Activated CD4-positive, alpha-beta T cell treated with anti-CD3 and anti-CD28 coated beads, Interleukin-2, Interleukin-6, amounts not matched to agents 100 ng/mL and 50 ng/mL, durations not matched to agents 16 hours and 8 hours (primary cell): ENCODE data around the gene ICA1L.
A peak's percentile ranks its signal among the peaks of the same experiment; 100 is the strongest.
"Not testable (repeated sequence)": the region's sequence is repeated elsewhere in the genome, so short reads cannot be mapped to it uniquely, and the experiment has no call there.

Experiments
- DNase-seq: peaks from one replicate; pipeline ENCODE4 v3.0.0-alpha.2; 2020

The ICA1L gene

DNA sequence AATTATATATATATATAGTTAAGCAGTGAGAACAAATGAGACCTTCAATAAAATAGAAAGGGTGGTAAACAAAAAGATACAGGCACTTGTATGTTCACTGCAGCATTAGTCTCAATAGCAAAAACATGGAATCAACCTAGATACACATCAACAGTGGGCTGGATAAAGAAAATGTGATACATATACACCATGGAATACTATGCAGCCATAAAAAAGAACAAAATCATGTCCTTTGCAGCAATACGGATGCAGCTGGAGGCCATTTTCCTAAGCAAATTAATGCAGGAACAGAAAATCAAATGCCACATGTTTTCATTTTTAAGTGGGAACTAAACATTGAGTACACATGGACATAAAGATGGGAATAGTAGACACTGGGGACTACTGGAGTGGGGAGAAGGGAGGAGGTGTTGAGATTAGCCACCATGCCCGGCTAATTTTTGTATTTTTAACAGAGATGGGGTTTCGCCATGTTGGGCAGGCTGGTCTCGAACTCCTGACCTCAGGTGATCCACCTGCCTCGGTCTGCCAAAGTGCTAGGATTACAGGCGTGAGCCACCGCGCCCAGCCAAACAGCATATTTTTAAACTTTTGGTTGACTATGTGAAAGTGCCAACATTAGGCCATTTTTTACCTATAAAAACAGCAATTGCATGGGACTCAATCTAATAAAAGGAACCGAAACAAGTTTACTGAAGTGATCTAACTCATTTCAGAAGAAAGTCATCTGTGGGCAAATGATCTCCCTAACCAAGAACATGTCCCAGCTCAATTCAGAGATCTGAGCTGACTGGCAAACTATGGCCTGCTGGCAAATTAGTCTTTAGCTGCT is 23.7 kb downstream of the ICA1L start:
- no peak for DNase-seq

DNA sequence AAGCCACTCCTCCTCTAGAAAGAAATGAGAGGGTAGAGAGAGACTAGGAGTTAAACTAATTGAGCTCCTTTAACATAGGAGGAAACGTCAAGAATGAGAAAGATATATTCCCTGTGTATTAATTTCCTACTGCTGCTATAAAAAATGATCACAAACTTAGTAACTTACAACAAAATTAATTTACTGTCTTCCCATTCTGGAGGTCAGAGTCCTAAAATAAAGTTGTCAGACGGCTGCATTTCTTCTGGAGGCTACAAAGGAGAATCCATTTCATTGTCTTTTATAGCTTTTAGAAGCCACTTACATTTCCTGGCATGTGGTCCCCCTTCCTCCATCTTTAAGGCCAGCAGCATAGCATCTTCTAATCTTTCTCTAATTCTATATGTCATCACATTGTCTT is 26.9 kb downstream of the ICA1L start:
- DNase-seq = no peak

DNA sequence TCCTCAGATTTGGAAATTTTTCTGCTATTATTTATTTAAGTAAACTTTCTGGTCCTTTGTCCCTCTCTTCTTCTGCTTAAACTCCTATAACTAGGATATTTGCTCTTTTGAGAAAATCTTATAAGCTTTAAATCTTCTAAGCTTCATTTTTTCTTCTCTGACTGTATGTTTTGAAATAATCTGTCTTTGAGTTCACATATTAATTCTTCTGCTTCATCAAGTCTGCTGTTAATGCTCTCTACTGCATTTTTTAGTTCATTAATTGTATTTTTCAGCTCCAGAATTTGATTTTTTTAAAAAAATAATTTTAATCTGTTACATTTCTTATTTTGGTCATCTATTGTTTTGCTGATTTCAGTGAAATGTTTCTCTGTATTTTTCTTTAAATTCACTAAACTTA is 28.9 kb downstream of the ICA1L start:
- DNase-seq = no peak

DNA sequence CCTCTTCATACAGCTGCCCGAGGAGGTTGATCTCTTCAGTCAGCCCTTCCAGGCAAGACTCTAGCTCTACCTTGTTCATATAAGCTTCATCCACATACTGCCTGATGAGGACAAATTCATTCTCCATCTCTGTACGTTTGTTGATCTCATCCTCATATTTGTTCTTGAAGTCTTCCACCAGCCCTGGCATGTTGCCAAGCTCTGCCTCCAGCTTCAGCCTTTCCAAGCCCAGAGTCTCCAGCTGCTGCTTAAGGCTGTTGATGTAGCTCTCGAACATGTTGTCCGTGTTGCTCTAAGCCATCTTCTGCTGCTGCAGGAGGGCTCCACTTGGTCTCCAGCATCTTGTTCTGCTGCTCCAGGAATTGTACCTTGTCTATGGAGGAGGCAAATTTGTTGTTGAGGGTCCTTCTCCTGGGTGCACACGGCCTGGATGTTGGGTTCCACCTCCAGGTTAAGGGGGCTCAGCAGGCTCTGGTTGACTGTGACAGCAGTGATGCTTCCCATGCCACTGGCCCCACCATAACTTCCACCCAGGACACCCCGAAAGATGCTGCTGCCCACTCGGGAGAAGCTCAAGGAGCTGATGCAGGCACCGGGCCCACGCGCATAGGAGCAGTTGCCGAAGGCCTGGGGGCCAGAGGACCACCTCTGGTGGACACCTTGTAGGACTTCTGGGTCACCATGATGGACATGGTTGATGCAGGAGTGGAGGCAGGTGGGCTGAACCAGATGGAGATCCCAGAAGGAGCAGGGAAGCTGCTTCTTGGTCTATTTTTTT is 30.3 kb downstream of the ICA1L start:
- no peak for DNase-seq

DNA sequence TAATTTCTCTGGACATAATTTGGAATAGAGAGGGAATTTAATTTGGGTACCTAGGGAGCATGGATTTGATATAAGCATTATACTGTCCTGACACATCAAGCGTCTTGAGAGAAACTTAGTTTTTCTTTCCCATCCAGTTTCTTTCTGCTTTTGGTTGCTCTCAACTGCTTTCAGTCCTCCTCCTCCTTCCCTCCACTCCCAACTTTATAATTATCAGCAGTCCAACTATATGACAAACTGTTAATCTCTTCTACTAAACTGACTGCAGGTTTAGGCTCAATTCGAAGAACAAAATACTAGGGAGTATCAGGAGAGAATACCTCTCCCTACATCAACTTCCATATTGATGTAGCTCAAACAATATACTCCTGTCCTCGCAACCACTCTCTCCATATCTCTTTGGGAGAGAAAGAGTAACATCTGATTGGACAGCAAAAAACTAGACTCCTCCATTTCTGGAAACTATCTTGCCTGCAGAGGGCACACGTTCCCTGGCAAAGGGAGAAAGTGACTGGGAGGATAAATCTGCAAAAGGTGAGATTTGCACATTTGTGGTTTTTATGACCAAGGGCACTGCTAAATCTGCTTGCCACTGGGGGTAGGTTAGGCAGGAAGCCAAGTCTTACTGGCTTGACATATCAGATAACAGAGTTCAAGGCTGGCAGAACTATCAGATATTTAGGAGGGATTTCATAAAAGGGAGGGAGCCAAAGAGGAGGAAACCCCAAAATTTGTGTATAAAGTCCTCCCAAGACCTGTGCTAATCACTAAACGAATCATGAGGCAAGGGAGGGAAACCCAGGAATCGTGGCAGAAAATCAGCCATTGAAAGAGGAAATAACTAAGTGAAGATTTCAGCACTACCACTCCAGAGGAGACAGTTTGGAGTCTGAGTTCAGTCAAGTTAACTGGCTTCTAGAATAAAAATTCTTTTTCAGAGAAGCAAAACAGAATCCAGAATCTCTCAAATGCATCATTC is 40.0 kb downstream of the ICA1L start:
- DNase-seq = peak; percentile 73

DNA sequence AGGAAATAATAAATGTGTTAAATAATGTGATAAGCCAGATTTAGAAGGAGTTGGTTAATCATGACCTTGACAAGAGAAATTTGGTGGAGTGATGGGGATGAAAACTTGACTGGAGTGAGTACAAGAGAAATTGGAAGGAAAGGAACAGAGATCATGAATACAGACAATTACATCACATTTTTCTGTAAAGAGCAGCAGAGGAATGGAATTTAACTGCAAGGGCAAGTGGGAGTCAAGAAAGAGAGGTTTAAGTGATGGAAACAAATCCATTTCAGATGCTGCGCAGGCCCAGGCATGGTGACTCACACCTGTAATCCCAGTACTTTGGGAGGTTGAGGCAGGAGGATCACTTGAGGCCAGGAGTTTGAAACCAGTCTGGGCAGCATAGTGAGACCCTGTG is 46.7 kb downstream of the ICA1L start:
- DNase-seq = no peak

- DNase-seq = no peak
Observed at GRCh38 chr2:202822411-202822810, 49.2 kb downstream of the ICA1L start.

DNA sequence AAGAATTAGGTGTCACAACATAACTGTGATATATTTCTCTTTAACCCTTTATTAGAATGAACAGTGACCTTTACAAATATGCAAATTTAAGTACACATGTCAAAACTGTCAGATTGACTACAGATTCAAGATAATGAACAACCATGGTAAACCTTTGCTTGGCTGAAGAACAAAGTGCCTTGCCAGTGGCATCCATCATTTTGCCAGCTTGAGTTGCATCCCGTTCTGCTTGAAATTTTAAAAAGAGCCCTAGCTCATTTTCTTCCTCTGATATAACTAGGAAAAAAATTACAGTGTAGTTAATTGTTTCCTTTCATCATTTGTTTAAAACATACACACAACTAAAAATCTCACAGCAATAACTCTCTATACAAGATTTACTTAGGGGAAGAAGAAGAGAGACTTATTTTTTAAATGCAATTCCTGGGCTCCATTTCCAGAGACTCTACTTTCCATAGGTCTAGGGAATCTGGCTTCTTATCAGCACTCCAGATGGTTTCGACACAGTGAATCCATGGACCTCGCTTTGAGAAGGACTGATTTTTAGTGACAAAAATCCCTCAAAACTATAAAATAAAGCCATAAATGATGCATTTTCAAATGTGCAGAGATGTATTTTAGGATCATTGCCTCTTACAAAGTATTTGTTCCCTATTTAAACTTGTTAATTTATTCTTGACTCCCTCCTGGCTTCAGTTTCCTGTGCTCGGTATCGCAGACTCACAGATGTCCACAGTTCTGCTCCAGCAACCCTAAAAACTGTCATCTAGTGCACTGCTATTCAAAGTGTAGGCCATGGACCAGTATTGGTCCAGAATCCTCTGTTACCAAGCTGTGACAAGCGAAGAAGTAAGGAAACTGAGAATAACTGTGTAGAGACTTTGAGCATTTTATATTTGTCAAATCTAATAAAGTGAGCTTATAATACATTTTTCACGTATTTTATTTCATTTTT is 50.1 kb downstream of the ICA1L start:
- DNase-seq = no peak

- DNase-seq = no peak
Observed at GRCh38 chr2:202818321-202818720, 53.2 kb downstream of the ICA1L start.

DNA sequence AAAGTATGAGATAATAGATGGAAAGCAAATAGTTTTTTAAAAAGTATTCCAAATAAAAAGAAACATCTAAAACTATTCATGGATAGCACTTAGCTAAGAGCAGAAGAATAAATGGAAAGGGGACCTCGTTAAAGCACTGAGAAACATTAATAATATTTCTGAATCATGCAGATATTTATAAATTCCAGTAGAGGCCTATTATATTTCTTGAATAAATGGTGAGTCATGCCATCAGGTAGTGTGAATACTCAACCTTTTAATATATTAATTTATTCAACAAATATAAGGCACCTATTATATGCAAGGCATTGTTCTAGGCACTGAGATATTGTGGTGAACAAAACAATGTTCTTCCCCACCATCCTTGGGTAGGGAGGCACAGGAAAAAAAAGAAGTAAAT is 53.8 kb downstream of the ICA1L start:
- DNase-seq = no peak

- DNase-seq = no peak
Observed at GRCh38 chr2:202815548-202816360, 55.8 kb downstream of the ICA1L start.

DNA sequence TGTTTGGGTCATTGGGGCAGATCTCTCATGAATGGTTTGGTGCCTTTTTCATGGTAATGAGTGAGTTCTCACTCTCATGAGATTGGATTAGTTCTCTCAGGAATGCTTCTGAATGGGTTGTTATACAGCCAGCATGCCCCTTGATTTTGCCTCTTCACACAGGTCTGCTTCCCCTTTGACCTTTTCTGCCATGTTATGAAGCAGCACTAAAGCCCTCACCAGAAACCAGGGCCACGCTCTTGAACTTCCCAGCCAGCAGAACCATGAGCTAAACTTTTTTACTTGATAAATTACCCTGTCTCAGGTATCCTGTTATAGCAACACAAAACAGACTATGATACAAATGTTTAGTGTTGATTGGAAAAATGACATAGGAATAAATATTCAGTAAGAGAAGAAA is 57.3 kb downstream of the ICA1L start:
- no peak for DNase-seq

DNA sequence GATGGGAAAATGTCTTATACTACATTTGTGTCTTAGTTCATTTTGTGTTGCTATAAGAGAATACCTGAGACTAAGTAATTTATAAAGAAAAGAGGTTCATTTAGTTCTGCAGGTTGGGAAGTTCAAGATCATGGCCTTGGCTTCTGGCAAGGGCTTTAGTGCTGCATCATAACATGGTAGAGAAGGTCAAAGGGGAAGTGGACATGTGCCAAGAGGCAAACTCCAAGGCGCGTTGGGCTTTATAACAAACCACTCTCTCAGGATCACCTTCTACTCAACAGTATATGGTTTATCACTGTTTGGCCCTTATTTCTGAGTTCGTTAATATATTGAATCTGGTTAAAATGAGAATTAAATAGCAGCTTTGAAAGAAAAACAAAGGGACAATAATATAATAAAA is 58.2 kb downstream of the ICA1L start:
- DNase-seq = no peak

GRCh38 chr2:202808754-202809153 is 62.8 kb downstream of the ICA1L start:
- DNase-seq = no peak

- DNase-seq = not testable (repeated sequence)
Observed at GRCh38 chr2:202807431-202808138, 64.0 kb downstream of the ICA1L start.

DNA sequence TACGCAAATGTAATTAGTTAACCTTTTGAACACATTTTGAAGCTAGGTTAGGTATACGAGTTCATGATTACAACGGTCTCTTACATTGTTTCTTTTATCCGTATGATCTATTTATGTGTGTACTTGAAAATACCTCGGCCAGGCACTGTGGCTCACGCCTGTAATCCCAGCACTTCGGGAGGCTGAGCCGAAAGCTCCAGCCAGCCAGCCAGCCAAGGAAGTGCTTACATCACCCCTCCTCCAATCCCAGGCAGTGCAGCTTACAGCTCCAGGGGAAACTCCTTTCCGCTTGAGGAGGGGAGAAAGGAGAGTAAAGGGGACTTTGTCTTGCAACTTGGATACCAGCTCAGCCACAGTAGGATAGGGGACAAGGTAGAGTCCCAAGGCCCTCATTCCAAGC is 65.7 kb downstream of the ICA1L start:
- not testable (repeated sequence) for DNase-seq

- no peak for DNase-seq
Observed at GRCh38 chr2:202797944-202798343, 73.6 kb downstream of the ICA1L start.

DNA sequence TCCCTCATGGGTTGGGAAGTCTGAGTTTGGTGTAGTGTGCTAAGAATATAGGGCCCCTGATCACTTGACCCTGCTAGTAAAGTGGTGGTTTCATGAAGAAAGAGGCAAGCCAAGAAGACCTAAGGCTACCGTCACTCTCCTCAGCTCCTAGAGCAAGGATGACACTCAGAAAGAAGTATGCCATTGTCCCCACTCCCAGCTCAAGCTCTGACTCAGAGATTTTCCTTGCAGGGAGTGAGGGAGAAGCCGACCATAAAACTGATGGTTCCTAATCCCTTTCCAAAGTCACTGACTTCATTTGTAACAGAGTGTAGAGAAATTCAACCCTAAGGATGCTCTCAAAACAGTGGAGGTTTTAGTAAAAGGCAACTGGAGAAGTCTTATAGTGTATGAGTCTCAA is 80.9 kb downstream of the ICA1L start:
- DNase-seq = no peak

- DNase-seq = no peak
Observed at GRCh38 chr2:202786842-202787241, 84.7 kb downstream of the ICA1L start.

GRCh38 chr2:202782940-202783558 is 88.5 kb downstream of the ICA1L start:
- no peak for DNase-seq
